GM18499 (cell line): ENCODE measurements around the gene SPATA21.

Source experiments
- ATAC-seq: cut with Tn5 transposase; IDR thresholded peaks from one replicate; pipeline ENCODE4 v1.9.1; 2021; ENCODE audit warnings: moderate number of reproducible peaks; ENCODE audit not compliant: insufficient read depth, unreplicated experiment

Gene SPATA21

GRCh38 chr1:16422041-16422440 is 15.2 kb downstream of the SPATA21 start:
- no peak for ATAC-seq

DNA sequence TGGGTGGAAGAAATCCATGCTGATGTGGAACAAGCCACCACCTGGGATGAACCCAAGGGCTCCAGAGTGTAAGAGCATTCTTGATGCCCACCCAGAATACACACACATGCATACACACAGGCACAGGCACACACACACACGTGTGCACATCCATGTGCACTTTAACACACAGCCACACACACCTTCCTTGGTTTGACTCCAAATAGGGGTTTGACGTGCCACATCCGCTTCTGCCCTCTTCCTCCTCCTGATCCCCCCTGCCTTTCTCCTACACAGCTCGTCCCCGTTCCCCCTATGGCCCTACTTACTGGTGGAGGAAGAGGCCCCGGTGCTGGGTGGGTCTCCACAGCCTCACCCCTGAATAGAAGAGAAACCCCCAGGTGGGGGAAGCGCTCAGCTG is 16.0 kb downstream of the SPATA21 start:
- no peak for ATAC-seq

DNA sequence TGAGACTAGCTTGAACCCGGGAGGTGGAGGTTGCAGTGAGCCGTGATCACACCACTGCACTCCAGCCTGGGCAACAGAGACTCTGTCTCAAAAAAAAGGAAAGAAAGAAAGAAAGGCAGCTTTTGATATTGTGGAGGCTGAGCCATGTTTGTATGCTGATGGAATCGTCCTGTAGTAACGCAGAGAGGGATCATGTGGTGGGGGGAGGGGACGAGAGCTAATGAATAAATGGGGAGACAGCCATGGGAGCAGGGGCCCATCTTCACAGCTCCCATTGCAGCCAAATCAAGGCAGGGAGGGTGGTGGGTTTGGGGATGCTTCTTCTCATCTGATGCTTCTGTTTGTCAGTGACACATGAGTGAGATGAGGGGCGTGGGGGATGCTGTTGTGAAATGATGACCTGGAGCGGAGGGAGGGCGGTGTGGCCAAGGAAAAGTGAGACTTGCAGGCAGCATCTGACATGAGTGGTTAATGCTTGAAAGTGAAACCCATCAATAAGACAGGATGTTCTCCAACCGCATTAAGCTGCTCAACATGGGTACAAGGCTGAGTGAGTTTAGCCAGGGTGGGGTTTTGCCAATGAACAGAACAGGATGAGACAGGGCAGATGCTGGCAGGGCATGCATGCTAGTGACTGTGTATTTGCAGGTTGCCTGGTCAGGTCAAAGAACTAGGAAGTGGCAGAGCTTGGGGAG is 16.7 kb downstream of the SPATA21 start:
- no peak for ATAC-seq

- no peak for ATAC-seq
Observed at GRCh38 chr1:16418823-16419425, 18.3 kb downstream of the SPATA21 start.

DNA sequence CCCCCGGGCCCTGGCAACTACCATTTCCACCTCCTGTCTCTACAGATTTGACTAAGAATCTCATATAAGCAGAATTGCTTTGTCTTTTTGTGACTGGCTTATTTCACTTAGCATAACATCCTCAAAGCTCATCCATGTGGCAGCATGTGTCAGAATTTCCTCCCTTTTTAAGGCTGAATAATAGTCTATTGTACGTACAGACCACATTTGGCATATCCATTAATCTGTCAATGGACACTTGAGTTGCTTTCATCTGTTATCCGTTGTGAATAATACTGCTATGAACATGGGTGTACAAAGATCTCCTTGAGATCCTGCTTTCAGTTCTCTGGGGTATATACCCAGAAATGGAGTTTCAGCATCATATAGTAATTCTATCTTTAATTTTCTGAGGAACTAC is 24.0 kb downstream of the SPATA21 start:
- ATAC-seq = no peak

DNA sequence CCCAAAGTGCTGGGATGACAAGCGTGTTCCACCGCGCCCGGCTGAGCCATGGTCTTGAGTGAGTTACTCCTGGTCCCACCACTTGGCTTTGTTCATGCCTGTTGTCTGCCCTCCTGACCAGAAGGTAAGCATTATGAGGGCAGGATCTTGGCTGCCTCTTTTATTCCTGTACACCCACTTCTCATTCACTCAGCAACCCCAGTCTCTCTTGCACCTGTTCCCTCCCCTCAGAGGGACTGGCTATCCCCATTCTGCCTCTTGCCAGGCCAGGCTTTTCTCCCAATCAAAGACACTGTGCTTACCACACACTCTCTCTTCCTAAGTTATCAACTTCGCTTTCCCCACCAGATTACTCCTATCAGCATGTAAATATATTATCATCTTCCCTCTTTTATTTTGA is 26.4 kb downstream of the SPATA21 start:
- ATAC-seq = no peak

GRCh38 chr1:16409536-16410152 is 27.6 kb downstream of the SPATA21 start:
- no peak for ATAC-seq

- ATAC-seq = no peak
Observed at GRCh38 chr1:16406868-16407267, 30.4 kb downstream of the SPATA21 start.

DNA sequence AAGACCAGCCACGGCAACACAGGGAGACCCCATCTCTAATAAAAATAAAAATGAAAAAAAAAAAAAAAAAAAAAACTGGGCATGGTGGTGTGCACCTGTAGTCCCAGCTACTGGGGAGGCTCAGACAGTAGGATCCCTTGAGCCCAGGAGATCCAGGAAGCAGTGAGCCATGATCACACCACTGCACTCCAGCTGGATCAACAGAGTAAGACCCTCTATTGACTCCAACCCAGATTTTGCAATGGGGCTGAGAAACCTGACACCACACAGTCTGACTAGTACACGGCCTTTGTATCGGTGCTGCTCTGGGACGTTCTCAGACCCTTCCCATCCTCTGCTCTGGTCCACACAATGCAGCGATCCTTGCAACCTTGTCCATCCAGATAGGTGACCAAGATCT is 31.8 kb downstream of the SPATA21 start:
- ATAC-seq = no peak

DNA sequence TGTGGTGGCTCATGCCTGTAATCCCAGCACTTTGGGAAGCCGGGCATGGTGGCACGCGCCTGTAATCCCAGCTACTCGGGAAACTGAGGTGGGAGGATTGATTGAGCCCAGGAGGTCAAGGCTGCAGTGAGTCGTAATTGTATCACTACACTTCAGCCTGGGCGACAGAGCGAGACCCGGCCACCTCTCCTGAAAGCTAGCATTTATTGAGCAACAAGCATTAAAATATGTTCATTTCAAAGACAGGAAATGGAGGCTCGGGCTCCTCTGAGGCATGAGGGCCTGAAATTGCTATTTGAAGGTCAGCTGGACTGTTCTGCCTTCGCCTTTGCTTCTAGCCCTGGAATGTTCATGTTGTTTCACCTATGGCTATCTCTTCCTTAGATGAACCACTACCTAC is 34.5 kb downstream of the SPATA21 start:
- no peak for ATAC-seq

GRCh38 chr1:16398371-16398953 is 38.8 kb downstream of the SPATA21 start:
- no peak for ATAC-seq

DNA sequence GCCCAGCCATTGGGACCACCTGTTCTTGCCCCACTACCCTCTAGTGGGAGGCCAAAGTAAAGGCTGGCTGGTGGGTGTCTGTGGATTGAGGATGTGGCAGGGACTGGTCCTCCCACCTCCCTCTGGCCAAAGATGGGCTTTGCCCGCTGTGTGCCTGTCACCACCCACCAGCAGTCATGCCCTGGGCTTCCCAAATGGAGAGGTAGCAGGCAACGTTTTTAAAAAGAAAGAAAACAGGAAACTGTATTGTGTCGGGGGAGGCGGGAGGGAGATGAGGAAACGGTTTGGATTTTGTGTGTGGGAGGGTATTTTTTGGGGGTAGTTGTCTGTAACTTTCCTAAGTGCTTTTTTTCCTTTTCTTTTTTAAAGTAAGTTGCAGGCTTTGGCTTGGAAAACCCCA is 40.1 kb downstream of the SPATA21 start:
- ATAC-seq = no peak

DNA sequence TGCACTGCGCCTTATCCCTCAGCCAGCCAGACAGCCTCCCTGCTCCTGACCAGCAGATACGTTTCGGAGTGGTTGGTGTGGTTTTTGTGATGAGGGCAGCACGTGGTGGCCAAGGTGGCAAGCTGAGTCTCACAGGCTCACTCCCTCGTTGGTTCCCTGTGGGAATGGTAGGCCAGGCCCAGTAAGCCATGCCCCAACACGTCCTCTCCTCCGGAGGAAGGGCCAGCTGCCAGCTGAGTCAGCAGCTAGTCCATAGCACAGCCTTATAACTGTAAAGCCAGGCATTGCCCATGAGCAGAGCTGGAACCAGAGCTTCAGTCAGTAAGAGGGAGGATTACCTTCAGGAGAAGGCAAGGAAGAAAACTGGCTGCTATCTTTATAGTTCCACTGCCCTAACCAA is 40.6 kb downstream of the SPATA21 start:
- no peak for ATAC-seq

GRCh38 chr1:16394977-16395376 is 42.2 kb downstream of the SPATA21 start:
- ATAC-seq = no peak

DNA sequence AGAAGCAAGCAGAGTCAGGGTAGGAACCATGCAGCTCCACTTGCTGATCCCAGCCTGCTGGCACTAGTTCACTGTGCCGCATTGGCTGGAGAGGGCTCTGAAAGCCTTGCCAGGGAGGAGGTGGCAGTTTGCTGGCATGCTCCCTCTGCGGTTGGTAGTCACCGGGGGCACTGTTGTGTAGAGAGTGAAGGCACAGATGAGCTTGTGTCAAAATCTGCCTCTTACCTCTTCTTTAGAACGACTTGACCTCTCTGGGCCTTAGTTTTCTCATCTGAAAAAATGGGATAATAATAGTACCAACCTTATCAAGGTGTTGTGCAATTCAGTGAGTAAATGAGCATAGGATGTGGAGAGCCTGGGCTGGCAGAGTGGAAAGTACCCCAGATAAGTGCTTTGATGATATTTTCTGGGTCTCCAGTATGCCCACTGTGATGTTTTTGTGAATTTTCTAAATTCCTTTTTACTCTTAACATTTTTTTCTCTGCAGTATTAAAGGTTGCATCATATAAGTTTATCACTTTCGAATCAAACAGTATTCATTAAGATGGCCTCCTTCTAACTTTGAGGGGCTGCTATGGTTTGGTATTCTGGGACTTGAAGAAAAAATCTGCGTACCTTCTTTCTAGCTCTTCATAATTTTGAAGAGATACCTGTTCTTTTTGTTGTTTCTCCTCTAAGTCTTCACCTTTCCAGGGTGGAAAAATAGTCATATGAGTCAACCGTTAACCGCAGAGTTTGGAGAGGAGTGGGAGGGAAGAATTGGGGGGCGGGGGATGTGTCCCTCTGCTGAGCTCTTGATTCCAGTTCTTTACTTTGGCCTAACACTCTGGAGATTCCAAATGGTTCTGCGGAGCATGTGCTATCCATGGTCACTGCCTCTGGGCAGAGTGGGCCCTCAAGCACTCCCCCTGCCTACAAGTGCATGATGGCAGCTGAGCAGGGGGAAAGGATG is 43.4 kb downstream of the SPATA21 start:
- no peak for ATAC-seq

- no peak for ATAC-seq
Observed at GRCh38 chr1:16392740-16393569, 44.3 kb downstream of the SPATA21 start.

DNA sequence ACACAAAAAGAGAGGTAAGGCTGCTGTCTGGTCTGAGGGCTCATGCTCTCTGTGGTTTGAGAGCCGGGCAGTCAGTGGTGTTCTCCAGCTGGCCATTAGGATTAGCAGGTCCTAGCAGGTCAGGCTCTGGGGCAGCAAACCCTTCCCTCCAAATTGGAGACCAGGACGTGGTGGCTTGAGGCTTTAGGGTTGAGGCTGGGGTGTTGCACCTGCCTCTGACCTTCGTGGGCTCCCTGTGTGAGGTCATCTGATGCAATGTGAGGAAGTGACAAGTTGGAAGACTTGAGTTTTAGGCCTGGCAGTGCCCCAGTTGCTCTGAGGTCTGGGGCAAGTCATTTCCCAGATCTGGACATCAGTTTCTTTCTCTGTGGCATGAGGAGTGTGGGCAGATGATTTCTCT is 45.8 kb downstream of the SPATA21 start:
- no peak for ATAC-seq

DNA sequence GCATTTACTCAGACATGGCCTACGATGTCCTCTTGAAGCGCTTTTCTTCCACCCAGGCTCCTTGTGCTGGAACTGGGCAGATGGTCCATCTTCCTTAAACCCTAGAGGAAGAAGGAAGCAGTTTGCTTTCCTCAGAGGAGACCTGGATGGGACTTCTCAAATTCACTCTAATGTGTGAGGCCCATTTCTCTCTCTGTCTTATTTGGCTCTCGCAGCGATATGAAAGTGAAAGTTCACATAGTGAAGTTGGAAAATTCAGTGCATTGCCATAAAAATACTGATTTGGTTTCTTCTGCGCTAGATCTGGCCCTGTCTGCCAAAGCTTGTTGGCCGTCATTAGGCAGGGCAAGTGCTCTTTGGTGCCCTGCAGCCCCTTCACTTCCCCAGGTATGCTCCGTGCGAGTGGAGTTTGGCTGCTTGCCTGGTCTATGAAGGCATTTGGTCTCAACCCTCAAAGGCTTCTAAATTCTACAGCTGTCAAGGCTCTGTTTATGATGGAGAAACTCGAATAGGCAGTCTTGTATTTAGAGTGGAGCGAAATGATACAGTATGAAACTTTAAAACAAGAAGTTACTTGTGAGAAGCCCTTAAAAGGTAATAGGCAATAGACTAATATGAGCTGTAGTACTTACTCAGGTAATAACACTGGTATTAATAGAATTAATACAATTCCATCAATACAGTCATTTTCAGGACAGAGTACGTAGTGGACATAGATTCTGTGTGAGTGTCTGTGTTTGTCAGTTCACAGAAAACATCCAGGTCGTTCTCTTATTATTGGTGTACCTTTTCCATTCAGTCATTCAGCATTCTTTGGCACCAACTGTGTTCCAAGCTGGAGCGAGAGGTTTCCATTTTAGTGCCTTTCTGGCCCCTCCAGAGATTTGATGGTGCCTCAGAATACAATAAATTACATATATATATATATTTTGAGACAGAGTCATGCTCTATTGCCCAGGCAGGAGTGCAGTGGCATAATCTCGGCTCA is 49.7 kb downstream of the SPATA21 start:
- no peak for ATAC-seq
